Fibroblast of lung (primary cell): Measurements from ENCODE around the gene ITPR2.

Source experiments
- CTCF ChIP-seq, 2 donors: IDR thresholded peaks in 1 of 2; conservative IDR thresholded peaks in 1 of 2; 1 replicate in 1 of 2; 2 replicates in 1 of 2; pipeline ENCODE4 v1.5.1; 2011 to 2012; ENCODE audit warnings: low read length in 2 of 2, control low read depth in 1 of 2, inconsistent platforms in 1 of 2, low read depth in 1 of 2, mild to moderate bottlenecking in 1 of 2
- EZH2 ChIP-seq: IDR thresholded peaks from 2 replicates; pipeline ENCODE4 v1.5.1; 2012; ENCODE audit warnings: low read length, control low read depth, mild to moderate bottlenecking; ENCODE audit errors: missing control alignments

- TF ChIP-seq CTCF (conservative IDR thresholded peaks at IDR 0.05 in 1 of 2, IDR thresholded peaks at IDR 0.05 in 1 of 2; ENCODE audit: low read depth in 1 of 2, low read length in 2 of 2) (no peak), EZH2 (no peak)
Observed at GRCh38 chr12:26711072-26711471, 121.9 kb downstream of the ITPR2 start.
